ENCODE data around the gene COL23A1. TPM values are rescaled to one million over a fixed set of nuclear protein-coding genes. Genes with fewer than 3 reads are reported as not detected.

The COL23A1 gene
- total RNA-seq, 4 donors from 2014 or later, result 0.93 to 4.6 (median 2.4) TPM

GRCh38 chr5:178505639-178506407 is 84.4 kb downstream of the COL23A1 start:
- Histone ChIP-seq H3K27me3 (no peaks in the 10 kb centered on the region), H3K4me3 (no peak overlapping the region), H3K36me3 (no peaks in the 10 kb centered on the region), H3K27ac (no peak overlapping the region), H3K9me3 (peaks cover 0 to 5% (median 0%) of the 10 kb centered on the region in 3 donors), H3K4me1 (peaks cover 0 to 14% (median 0%) of the 10 kb centered on the region in 3 donors)
- no peak for ATAC-seq
- WGBS, 2 donors (ENCODE audit: low coverage in 1 of 2), result 73 to 81% methylated on average over 2 to 9 of the region's 13 CpGs
- TF ChIP-seq CTCF (IDR thresholded peaks at IDR 0.05), result no peak
- no peak for TF ChIP-seq EP300 (IDR thresholded peaks at IDR 0.05)
- TF ChIP-seq POLR2AphosphoS5 (IDR thresholded peaks at IDR 0.05), result no peak
- no peak for TF ChIP-seq POLR2A (IDR thresholded peaks at IDR 0.05)

GRCh38 chr5:178504340-178504960 is 85.7 kb downstream of the COL23A1 start:
- TF ChIP-seq POLR2A (IDR thresholded peaks at IDR 0.05) (no peak), POLR2AphosphoS5 (IDR thresholded peaks at IDR 0.05) (no peak), CTCF (IDR thresholded peaks at IDR 0.05) (no peak), EP300 (IDR thresholded peaks at IDR 0.05) (no peak)
- H3K9me3 ChIP-seq, result peaks cover 0 to 6% (median 0%) of the 10 kb centered on the region in 3 donors
- H3K36me3 ChIP-seq, result no peaks in the 10 kb centered on the region
- ATAC-seq, result no peak
- no peak overlapping the region for H3K4me3 ChIP-seq
- H3K27ac ChIP-seq, result no peak overlapping the region
- H3K27me3 ChIP-seq, result no peaks in the 10 kb centered on the region
- WGBS, 2 donors (ENCODE audit: low coverage in 1 of 2), result 52 to 89% methylated on average over 5 of the region's 11 CpGs
- peaks cover 0 to 14% (median 0%) of the 10 kb centered on the region in 3 donors for H3K4me1 ChIP-seq

GRCh38 chr5:178502401-178503100 is 87.6 kb downstream of the COL23A1 start:
- no peaks in the 10 kb centered on the region for H3K4me1 ChIP-seq
- no peak overlapping the region for H3K4me3 ChIP-seq
- H3K27me3 ChIP-seq, result no peaks in the 10 kb centered on the region
- H3K27ac ChIP-seq, result no peak overlapping the region
- 80 to 83% methylated on average over 10 to 14 of the region's 21 CpGs for WGBS, 2 donors (ENCODE audit: low coverage in 1 of 2)
- H3K9me3 ChIP-seq, result peaks cover 0 to 6% (median 0%) of the 10 kb centered on the region in 3 donors
- ATAC-seq, result no peak
- TF ChIP-seq EP300 (IDR thresholded peaks at IDR 0.05) (no peak), POLR2A (IDR thresholded peaks at IDR 0.05) (no peak), CTCF (IDR thresholded peaks at IDR 0.05) (no peak), POLR2AphosphoS5 (IDR thresholded peaks at IDR 0.05) (no peak)
- H3K36me3 ChIP-seq, result no peaks in the 10 kb centered on the region

- TF ChIP-seq POLR2AphosphoS5 (IDR thresholded peaks at IDR 0.05), result no peak
- TF ChIP-seq CTCF (IDR thresholded peaks at IDR 0.05), result no peak
- no peak for TF ChIP-seq POLR2A (IDR thresholded peaks at IDR 0.05)
- TF ChIP-seq EP300 (IDR thresholded peaks at IDR 0.05), result no peak
- ATAC-seq, result no peak
- 74 to 78% methylated on average over 6 of the region's 6 CpGs for WGBS, 2 donors (ENCODE audit: low coverage in 1 of 2)
- no peak overlapping the region for H3K27ac ChIP-seq
- no peaks in the 10 kb centered on the region for H3K4me1 ChIP-seq
- H3K27me3 ChIP-seq, result no peaks in the 10 kb centered on the region
- peaks cover 0 to 6% (median 0%) of the 10 kb centered on the region in 3 donors for H3K9me3 ChIP-seq
- no peak overlapping the region for H3K4me3 ChIP-seq
- H3K36me3 ChIP-seq, result no peaks in the 10 kb centered on the region
Measured at GRCh38 chr5:178499352-178499751, 90.8 kb downstream of the COL23A1 start.

Measured in gastroesophageal sphincter (tissue), 4 donors.